Measurements from ENCODE around the gene USP22. TPM values are rescaled to one million over a fixed set of nuclear protein-coding genes. Genes with fewer than 3 reads are reported as not detected.

USP22 gene
- total RNA-seq, 2 donors from 2014 or later: 379 to 396 TPM

DNA sequence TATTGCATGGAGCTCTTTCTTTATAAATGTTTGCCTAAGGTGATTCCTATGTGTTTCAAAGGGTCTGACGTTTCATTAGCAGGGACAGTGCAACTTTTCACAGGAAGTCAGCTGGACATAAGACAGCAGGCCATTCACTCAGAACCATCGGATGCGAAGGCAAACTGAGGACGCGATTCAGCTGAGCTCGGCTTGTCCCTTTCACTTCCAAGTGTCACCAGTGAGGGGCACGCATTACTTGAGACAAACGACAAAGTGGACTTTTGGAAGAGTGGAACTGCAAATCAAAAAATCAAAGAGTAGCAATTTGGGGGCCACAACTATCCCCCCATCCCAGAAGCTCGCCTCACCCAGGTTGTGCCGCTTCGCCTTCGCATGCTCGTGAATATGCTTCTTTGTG lies 14.6 kb downstream of the USP22 start:
- H3K4me3 ChIP-seq (ENCODE audit: low read length): no peak overlapping the region
- WGBS, 2 experiments (ENCODE audit: insufficient coverage in 1 of 2, insufficient read length in 1 of 2): 92 to 96% methylated on average over 13 of the region's 13 CpGs
- no peak for DNase-seq
- peaks cover 91% of the 10 kb centered on the region for H3K36me3 ChIP-seq (ENCODE audit: control insufficient read depth, insufficient read depth, low read length)
- no peak overlapping the region for H3K27ac ChIP-seq (ENCODE audit: low read depth, low read length)
- Mint-ChIP-seq H3K9me3 (no peaks in the 10 kb centered on the region), H3K4me3 (no peak overlapping the region), H3K27ac (peak overlapping the region; percentile 81), H3K36me3 (ENCODE audit: low read depth) (peaks cover 67% of the 10 kb centered on the region), H3K4me1 (peaks cover 27% of the 10 kb centered on the region), H3K27me3 (ENCODE audit: insufficient read depth) (no peaks in the 10 kb centered on the region)
- no peak overlapping the region for H3K9ac ChIP-seq (ENCODE audit: extremely low read depth, low read length, poor library complexity, severe bottlenecking)
- no peaks in the 10 kb centered on the region for H3K9me3 ChIP-seq (ENCODE audit: control insufficient read depth, low read length)
- peaks cover 6% of the 10 kb centered on the region for H3K4me1 ChIP-seq (ENCODE audit: control insufficient read depth, insufficient read depth, low read length)
- no peak for TF ChIP-seq CTCF (conservative IDR thresholded peaks at IDR 0.05)
- no peaks in the 10 kb centered on the region for H3K27me3 ChIP-seq (ENCODE audit: control insufficient read depth, insufficient read depth, low read length, poor library complexity, severe bottlenecking)

GRCh38 chr17:21027031-21027430 lies 15.8 kb downstream of the USP22 start:
- no peak overlapping the region for H3K9ac ChIP-seq (ENCODE audit: extremely low read depth, low read length, poor library complexity, severe bottlenecking)
- Mint-ChIP-seq H3K27me3 (ENCODE audit: insufficient read depth) (no peaks in the 10 kb centered on the region), H3K4me1 (peaks cover 22% of the 10 kb centered on the region), H3K9me3 (no peaks in the 10 kb centered on the region), H3K27ac (peak overlapping the region; percentile 58), H3K36me3 (ENCODE audit: low read depth) (peaks cover 67% of the 10 kb centered on the region), H3K4me3 (no peak overlapping the region)
- WGBS, 2 experiments (ENCODE audit: insufficient coverage in 1 of 2, insufficient read length in 1 of 2): 95 to 99% methylated on average over 10 to 14 of the region's 14 CpGs
- DNase-seq: no peak
- no peak overlapping the region for H3K27ac ChIP-seq (ENCODE audit: low read depth, low read length)
- H3K4me1 ChIP-seq (ENCODE audit: control insufficient read depth, insufficient read depth, low read length): peaks cover 5% of the 10 kb centered on the region
- no peak for TF ChIP-seq CTCF (conservative IDR thresholded peaks at IDR 0.05)
- H3K36me3 ChIP-seq (ENCODE audit: control insufficient read depth, insufficient read depth, low read length): peaks cover 91% of the 10 kb centered on the region
- H3K4me3 ChIP-seq (ENCODE audit: low read length): no peak overlapping the region
- no peaks in the 10 kb centered on the region for H3K27me3 ChIP-seq (ENCODE audit: control insufficient read depth, insufficient read depth, low read length, poor library complexity, severe bottlenecking)
- no peaks in the 10 kb centered on the region for H3K9me3 ChIP-seq (ENCODE audit: control insufficient read depth, low read length)

- Histone ChIP-seq H3K9me3 (ENCODE audit: control insufficient read depth, low read length) (no peaks in the 10 kb centered on the region), H3K4me1 (ENCODE audit: control insufficient read depth, insufficient read depth, low read length) (no peaks in the 10 kb centered on the region), H3K9ac (ENCODE audit: extremely low read depth, low read length, poor library complexity, severe bottlenecking) (no peak overlapping the region), H3K36me3 (ENCODE audit: control insufficient read depth, insufficient read depth, low read length) (peaks cover 93% of the 10 kb centered on the region), H3K4me3 (ENCODE audit: low read length) (no peak overlapping the region), H3K27ac (ENCODE audit: low read depth, low read length) (no peak overlapping the region), H3K27me3 (ENCODE audit: control insufficient read depth, insufficient read depth, low read length, poor library complexity, severe bottlenecking) (no peaks in the 10 kb centered on the region)
- Mint-ChIP-seq H3K27ac (no peak overlapping the region), H3K9me3 (no peaks in the 10 kb centered on the region), H3K36me3 (ENCODE audit: low read depth) (peaks cover 79% of the 10 kb centered on the region), H3K4me3 (no peak overlapping the region), H3K4me1 (peaks cover 19% of the 10 kb centered on the region), H3K27me3 (ENCODE audit: insufficient read depth) (no peaks in the 10 kb centered on the region)
- no peak for DNase-seq
- WGBS, 2 experiments (ENCODE audit: insufficient coverage in 1 of 2, insufficient read length in 1 of 2): 95 to 100% methylated on average over 4 to 5 of the region's 5 CpGs
- no peak for TF ChIP-seq CTCF (conservative IDR thresholded peaks at IDR 0.05)
These were observed 17.4 kb downstream of the USP22 start for GRCh38 chr17:21025451-21025850.
